K562 (cell line): Measurements from ENCODE around the gene CD19. TPM values are rescaled to one million over a fixed set of nuclear protein-coding genes. Genes with fewer than 3 reads are reported as not detected.
A peak's percentile ranks its signal among the peaks of the same experiment; 100 is the strongest.

ENCODE experiments used
- ATAC-seq: fragments of 200-7000 bp; cut with Tn5 transposase; 3 replicates; pipeline ENCODE4 v1.9.1; 2020; ENCODE audit warnings: moderate library complexity
- BruUV-seq: library from RNA; stranded (reverse); fragments of 400-500 nt; replicated peaks from 2 replicates; lab custom pipeline; 2021; lab: Mats Ljungman, UMichigan
- CTCF ChIA-PET: fragments of 300-600 bp; formaldehyde crosslinking; extraction: SDS; loops from one replicate; lab custom pipeline; 2021; ENCODE audit warnings: low intra/inter-chr PET ratio; lab: Yijun Ruan, JAX
- POLR2A ChIA-PET: fragments of 300-600, 350-650 bp; sonication (Branson Sonifier 250); formaldehyde crosslinking; extraction: SDS; loops from one replicate; lab custom pipeline; 2021; ENCODE audit warnings: antibody characterized with exemption, inconsistent platforms; lab: Yijun Ruan, JAX
- DNase-seq, 4 experiments: peaks; one replicate each; pipeline versions ENCODE4 v3.0.0 to v3.0.0-alpha.2; 2011 to 2018; ENCODE audit warnings: low spot score in 3 of 4, mixed read lengths in 3 of 4; ENCODE audit errors: extremely low read depth in 1 of 4
- FAIRE-seq: peaks from 2 replicates; lab custom pipeline; 2011; peaks lifted over from hg19 to GRCh38; lab: Jason Lieb, UNC
- H2AFZ ChIP-seq: 2 replicates; pipeline ENCODE4 v1.6.0; 2011; ENCODE audit warnings: low read depth, low read length, control low read depth, inconsistent platforms
- H3K27ac ChIP-seq: fragments of 200-600 bp; 3 replicates; pipeline ENCODE4 v1.8.0; 2011; ENCODE audit warnings: low read depth, mild to moderate bottlenecking, control low read depth, inconsistent platforms, low read length, moderate library complexity, mixed read lengths; ENCODE audit errors: extremely low read depth
- H3K27me3 ChIP-seq, 2 experiments: fragments of 300-600 bp in 1 of 2; 2 replicates in 1 of 2; 3 replicates in 1 of 2; pipeline versions ENCODE4 v1.6.0 to v1.8.0; 2011; ENCODE audit warnings: inconsistent platforms in 2 of 2, low read length in 2 of 2, mild to moderate bottlenecking in 1 of 2, mixed read lengths in 1 of 2, moderate library complexity in 1 of 2; ENCODE audit not compliant: control insufficient read depth in 2 of 2, insufficient read depth in 2 of 2
- H3K36me3 ChIP-seq: fragments of 300-600 bp; 3 replicates; pipeline ENCODE4 v1.8.0; 2011; ENCODE audit warnings: mild to moderate bottlenecking, low read length, inconsistent platforms; ENCODE audit not compliant: control insufficient read depth, insufficient read depth
- H3K4me1 ChIP-seq, 2 experiments: fragments of 200-600 bp in 1 of 2; replicated peaks in 1 of 2; 2 replicates in 1 of 2; 3 replicates in 1 of 2; pipeline versions ENCODE4 v1.5.1 to v1.8.0; 2011; ENCODE audit warnings: inconsistent platforms in 2 of 2, low read length in 2 of 2, mild to moderate bottlenecking in 1 of 2, mixed read lengths in 1 of 2, moderate library complexity in 1 of 2; ENCODE audit not compliant: control insufficient read depth in 2 of 2, insufficient read depth in 2 of 2
- H3K4me2 ChIP-seq: 2 replicates; pipeline ENCODE4 v1.6.1; 2011; ENCODE audit warnings: low read length, control low read depth, inconsistent platforms, mixed read lengths; ENCODE audit not compliant: insufficient read depth
- H3K4me3 ChIP-seq: fragments of 200-600 bp; sonication (generic), shearing (Covaris generic); 2 replicates; pipeline ENCODE4 v1.5.1; 2016; ENCODE audit warnings: control low read depth, inconsistent platforms
- H3K79me2 ChIP-seq: fragments of 200-600 bp; 3 replicates; pipeline ENCODE4 v1.8.0; 2011; ENCODE audit warnings: low read length, inconsistent platforms; ENCODE audit not compliant: control insufficient read depth, insufficient read depth
- H3K9ac ChIP-seq, 2 experiments: 2 replicates each; pipeline versions ENCODE4 v1.6.0 to v1.6.1; 2011; ENCODE audit warnings: low read depth in 2 of 2, low read length in 2 of 2, control low read depth in 1 of 2, inconsistent platforms in 1 of 2, mild to moderate bottlenecking in 1 of 2, mixed read lengths in 1 of 2; ENCODE audit not compliant: insufficient read depth in 1 of 2
- H3K9me1 ChIP-seq: one replicate; pipeline ENCODE4 v1.6.0; 2011; ENCODE audit warnings: inconsistent platforms, mild to moderate bottlenecking, low read length, moderate library complexity; ENCODE audit not compliant: control insufficient read depth, insufficient read depth
- H3K9me3 ChIP-seq: replicated peaks from 2 replicates; pipeline ENCODE4 v1.5.1; 2011; ENCODE audit warnings: low read depth, low read length, inconsistent platforms; ENCODE audit not compliant: control insufficient read depth, insufficient read depth
- H4K20me1 ChIP-seq: replicated peaks from 2 replicates; pipeline ENCODE4 v1.6.1; 2011; ENCODE audit warnings: low read length, inconsistent platforms, mixed read lengths; ENCODE audit not compliant: control insufficient read depth, insufficient read depth
- CTBP1 ChIP-seq: fragments of 450-650 bp; IDR thresholded peaks from 2 replicates; pipeline ENCODE4 v1.6.1; 2016; ENCODE audit warnings: borderline replicate concordance
- CTCF ChIP-seq, 3 experiments: IDR thresholded peaks in 2 of 3; conservative IDR thresholded peaks in 1 of 3; 2 replicates each; pipeline ENCODE4 v1.5.1; 2011 to 2012; ENCODE audit warnings: low read length in 3 of 3, mild to moderate bottlenecking in 3 of 3, control low read depth in 2 of 3, improper control_type of control experiment in 1 of 3, inconsistent platforms in 1 of 3, low read depth in 1 of 3, mixed read lengths in 1 of 3, moderate library complexity in 1 of 3; ENCODE audit not compliant: insufficient read depth in 2 of 3
- PREB ChIP-seq: sonication (generic); formaldehyde crosslinking; IDR thresholded peaks from 2 replicates; pipeline ENCODE4 v1.8.1; 2023; ENCODE audit warnings: mild to moderate bottlenecking, missing genetic modification reagents
- RAD21 ChIP-seq, 2 experiments: fragments of 250-450 bp in 1 of 2; fragments of 450-650 bp in 1 of 2; sonication (Bioruptor Pico) in 1 of 2; formaldehyde crosslinking in 1 of 2; IDR thresholded peaks in 1 of 2; conservative IDR thresholded peaks in 1 of 2; 2 replicates each; pipeline versions ENCODE4 v1.4.0 to v1.8.0; 2020 to 2022; ENCODE audit warnings: mild to moderate bottlenecking in 2 of 2, moderate library complexity in 1 of 2
- THAP12 ChIP-seq: fragments of 250-450 bp; sonication (Bioruptor Pico); IDR thresholded peaks from 2 replicates; pipeline ENCODE4 v1.9.0; 2021; ENCODE audit warnings: mild to moderate bottlenecking, inconsistent platforms
- ZBTB7A ChIP-seq: IDR thresholded peaks from 2 replicates; pipeline ENCODE4 v1.6.1; 2011; ENCODE audit warnings: low read depth, mild to moderate bottlenecking, low read length, moderate library complexity, borderline replicate concordance; ENCODE audit not compliant: control insufficient read depth
- ZEB2 ChIP-seq: fragments of 450-650 bp; IDR thresholded peaks from 2 replicates; pipeline ENCODE4 v1.6.1; 2016
- ZNF695 ChIP-seq: fragments of 450-650 bp; formaldehyde crosslinking; IDR thresholded peaks from 2 replicates; pipeline ENCODE4 v1.4.0; 2020; ENCODE audit warnings: mild to moderate bottlenecking, moderate library complexity
- WGBS: fragments of 100-300 bp; shearing (Covaris generic); methylation state at CpG from one replicate; pipeline ENCODE4 v1.1.6; 2016; ENCODE audit warnings: low coverage, mixed read lengths; ENCODE audit not compliant: insufficient coverage; ENCODE audit errors: missing lambda C conversion rate; 5-methylcytosine and 5-hydroxymethylcytosine counted together
- in situ Hi-C: fragments of 300-500 bp; cut with MboI; formaldehyde crosslinking; loops from 4 replicates; pipeline ENCODE4 v1.15.0; 2018; ENCODE audit warnings: inconsistent platforms, mixed read lengths
- intact Hi-C: fragments of 100-400 bp; cut with micrococcal nuclease; formaldehyde crosslinking; loops from 2 replicates; pipeline ENCODE4 v1.14.2; 2022
- polyA plus RNA-seq, 8 experiments: library from polyadenylated mRNA; depleted of rRNA in 4 of 8; stranded (reverse) in 5 of 8; unstranded in 3 of 8; fragments of >200 nt; fragmentation: Nextera tagmentation in 2 of 8; fragmentation: Illumina TruSeq in 1 of 8; extraction: Ambion mirVana in 2 of 8; extraction: Trizol in 1 of 8; gene quantifications; 2 replicates each; pipeline versions ENCODE4 v1.2.1 to v1.2.3, GENCODE V29; 2011 to 2014; ENCODE audit warnings: inconsistent platforms in 1 of 8, missing spikeins in 1 of 8
- total RNA-seq, 7 experiments: library from RNA; depleted of rRNA in 6 of 7; stranded (reverse); fragments of >200 nt in 6 of 7; fragmentation: Illumina TruSeq in 2 of 7; extraction: Trizol in 2 of 7; gene quantifications; 2 replicates each; pipeline versions ENCODE4 v1.2.1 to v1.2.3, GENCODE V29; 2011 to 2021; ENCODE audit warnings: low replicate concordance in 1 of 7

Gene CD19
- total and polyA plus RNA-seq, 9 of the 15 experiments (the other 6 are each of a cell fraction or from before 2014, with no cell fraction given), result 0.27 to 3.7 (median 2.0) TPM; not detected in 1

GRCh38 chr16:28977703-28978662 lies 46.2 kb downstream of the CD19 start:
- no peaks in the 10 kb centered on the region for H3K27me3 ChIP-seq
- H3K4me2 ChIP-seq, result no peak overlapping the region
- peaks cover 11 to 35% of the 10 kb centered on the region in 2 experiments; a peak in 3 of 5 replicates for H3K4me1 ChIP-seq
- no peak overlapping the region for H2AFZ ChIP-seq
- WGBS, result 45% methylated on average over 8 of the region's 11 CpGs
- H3K79me2 ChIP-seq, result peaks cover 9% of the 10 kb centered on the region; the same call in 2 of the 3 replicates
- peaks cover 5% of the 10 kb centered on the region; the same call in 1 of the 2 replicates for H3K9me3 ChIP-seq
- H3K27ac ChIP-seq, result no peak overlapping the region
- DNase-seq (peak; percentile 32 to 58 (median 48)), FAIRE-seq (peak; percentile 26), ATAC-seq (no peak)
- TF ChIP-seq RAD21 (CRISPR knock-in tag; conservative IDR thresholded peaks at IDR 0.05 in 1 of 2, IDR thresholded peaks at IDR 0.05 in 1 of 2), result peak in 1 of 2 experiments; percentile 36; a peak in 1 of 4 replicates
- peak; percentile 47 to 71 (median 53); a peak in 5 of 6 replicates for TF ChIP-seq CTCF (IDR thresholded peaks at IDR 0.05 in 2 of 3, conservative IDR thresholded peaks at IDR 0.05 in 1 of 3; ENCODE audit: insufficient read depth in 2 of 3, low read depth in 1 of 3, low read length in 3 of 3)
- TF ChIP-seq THAP12 (CRISPR knock-in tag), result no peak
- TF ChIP-seq ZBTB7A, result peak; percentile 32; the same call in 1 of the 2 replicates
- TF ChIP-seq ZEB2, result peak; percentile 75; the same call in 1 of the 2 replicates
- TF ChIP-seq CTBP1, result peak; percentile 18; the same call in 1 of the 2 replicates
- no peak for TF ChIP-seq PREB (CRISPR knock-in tag)
- no peak for TF ChIP-seq ZNF695 (CRISPR knock-in tag)
- H3K9ac ChIP-seq, result no peak overlapping the region
- ChIA-PET CTCF (no interaction called here), POLR2A (interaction anchor here (0.7 to 2.3 kb wide), 5 partner anchors 9 to 14 kb away, joined by 3 to 7 read pairs (median 4); no protein-coding TSS in a partner anchor)
- H3K4me3 ChIP-seq, result no peak overlapping the region
- peaks cover 39% of the 10 kb centered on the region for H3K36me3 ChIP-seq
- intact Hi-C loops, result no loop called here
- BruUV-seq, result no TSS peak
- in situ Hi-C loops, result loop anchor here (10.0 to 25.0 kb wide), 2 partner anchors 287 to 1234 kb away; no protein-coding TSS in a partner anchor
- H3K9me1 ChIP-seq, result peaks cover 6% of the 10 kb centered on the region
- no peaks in the 10 kb centered on the region for H4K20me1 ChIP-seq
